ENCODE results near the gene EIF2B2. TPM values are rescaled to one million over a fixed set of nuclear protein-coding genes. Genes with fewer than 3 reads are reported as not detected.
"Not testable (repeated sequence)": the region's sequence is repeated elsewhere in the genome, so short reads cannot be mapped to it uniquely, and the experiment has no call there.

EIF2B2 gene
- total RNA-seq, 1 donor from 2014 or later: 37.2 TPM

- DNase-seq (ENCODE audit: low read depth in 2 of 2): no peak
Observed at GRCh38 chr14:74988993-74989392, 13.7 kb upstream of the EIF2B2 start.

- not testable (repeated sequence) for DNase-seq (ENCODE audit: low read depth in 2 of 2)
Observed at GRCh38 chr14:74994182-74994581, 8.5 kb upstream of the EIF2B2 start.

- DNase-seq (ENCODE audit: low read depth in 2 of 2): not testable (repeated sequence)
Observed at GRCh38 chr14:74995781-74996180, 6.9 kb upstream of the EIF2B2 start.

- no peak for DNase-seq (ENCODE audit: low read depth in 2 of 2)
Observed at GRCh38 chr14:75001261-75001660, 1.5 kb upstream of the EIF2B2 start.

GRCh38 chr14:75001899-75002298 is 822 bp upstream of the EIF2B2 start:
- DNase-seq (ENCODE audit: low read depth in 2 of 2): no peak

GRCh38 chr14:75003250-75004027 is 718 bp downstream of the EIF2B2 start:
- peak in 1 of 2 donors; percentile 43 for DNase-seq (ENCODE audit: low read depth in 2 of 2)

GRCh38 chr14:75005357-75005756 is 2.6 kb downstream of the EIF2B2 start:
- no peak for DNase-seq (ENCODE audit: low read depth in 2 of 2)

- no peak for DNase-seq (ENCODE audit: low read depth in 2 of 2)
Observed at GRCh38 chr14:75009176-75009575, 6.5 kb downstream of the EIF2B2 start.

GRCh38 chr14:75010472-75011093 is 7.9 kb downstream of the EIF2B2 start:
- no peak for DNase-seq (ENCODE audit: low read depth in 2 of 2)

- DNase-seq (ENCODE audit: low read depth in 2 of 2): peak in 1 of 2 donors; percentile 66
Observed at GRCh38 chr14:75011356-75011994, 8.8 kb downstream of the EIF2B2 start.

GRCh38 chr14:75013290-75013689 is 10.6 kb downstream of the EIF2B2 start:
- DNase-seq (ENCODE audit: low read depth in 2 of 2): no peak

- DNase-seq (ENCODE audit: low read depth in 2 of 2): no peak
Observed at GRCh38 chr14:75015496-75015895, 12.8 kb downstream of the EIF2B2 start.

GRCh38 chr14:75016815-75017214 is 14.1 kb downstream of the EIF2B2 start:
- DNase-seq (ENCODE audit: low read depth in 2 of 2): no peak

GRCh38 chr14:75018694-75019093 is 16.0 kb downstream of the EIF2B2 start:
- DNase-seq (ENCODE audit: low read depth in 2 of 2): no peak

- peak in 1 of 2 donors; percentile 36 for DNase-seq (ENCODE audit: low read depth in 2 of 2)
Observed at GRCh38 chr14:75022655-75023054, 19.9 kb downstream of the EIF2B2 start.

GRCh38 chr14:75023108-75023507 is 20.4 kb downstream of the EIF2B2 start:
- peak in 1 of 2 donors; percentile 35 for DNase-seq (ENCODE audit: low read depth in 2 of 2)

- DNase-seq (ENCODE audit: low read depth in 2 of 2): peak in 1 of 2 donors; percentile 88
Observed at GRCh38 chr14:75025082-75025481, 22.4 kb downstream of the EIF2B2 start.

GRCh38 chr14:75025876-75026275 is 23.2 kb downstream of the EIF2B2 start:
- no peak for DNase-seq (ENCODE audit: low read depth in 2 of 2)

- no peak for DNase-seq (ENCODE audit: low read depth in 2 of 2)
Observed at GRCh38 chr14:75030147-75030546, 27.4 kb downstream of the EIF2B2 start.

GRCh38 chr14:75032939-75033338 is 30.2 kb downstream of the EIF2B2 start:
- no peak for DNase-seq (ENCODE audit: low read depth in 2 of 2)

GRCh38 chr14:75040507-75040906 is 37.8 kb downstream of the EIF2B2 start:
- DNase-seq (ENCODE audit: low read depth in 2 of 2): no peak

GRCh38 chr14:75040959-75041358 is 38.2 kb downstream of the EIF2B2 start:
- no peak for DNase-seq (ENCODE audit: low read depth in 2 of 2)

GRCh38 chr14:75041613-75042012 is 38.9 kb downstream of the EIF2B2 start:
- DNase-seq (ENCODE audit: low read depth in 2 of 2): peak; percentile 30 to 57
